Immature natural killer cell (primary cell): Measurements from ENCODE around the gene MYL9. TPM values are rescaled to one million over a fixed set of nuclear protein-coding genes. Genes with fewer than 3 reads are reported as not detected.
A peak's percentile ranks its signal among the peaks of the same experiment; 100 is the strongest.

Source experiments
- DNase-seq, 3 donors: peaks; one replicate each; pipeline ENCODE4 v3.0.0; 2022; ENCODE audit warnings: mixed read lengths in 1 of 3
- H3K27ac Mint-ChIP-seq, 6 donors: one replicate each; pipeline ENCODE4 v1.8.0; 2020; ENCODE audit warnings: mixed read lengths in 6 of 6, mild to moderate bottlenecking in 5 of 6, inconsistent platforms in 4 of 6, moderate library complexity in 3 of 6
- H3K27me3 Mint-ChIP-seq, 3 donors: one replicate each; pipeline ENCODE4 v1.8.0; 2020 to 2021; ENCODE audit warnings: low read depth in 3 of 3, mild to moderate bottlenecking in 3 of 3, mixed read lengths in 3 of 3, moderate library complexity in 3 of 3, inconsistent platforms in 1 of 3
- H3K36me3 Mint-ChIP-seq, 3 donors: one replicate each; pipeline ENCODE4 v1.8.0; 2020; ENCODE audit warnings: mixed read lengths in 3 of 3, inconsistent platforms in 2 of 3, mild to moderate bottlenecking in 2 of 3
- H3K4me1 Mint-ChIP-seq, 2 donors: one replicate each; pipeline ENCODE4 v1.8.0; 2020; ENCODE audit warnings: inconsistent platforms in 2 of 2, mild to moderate bottlenecking in 2 of 2, mixed read lengths in 2 of 2, moderate library complexity in 1 of 2
- H3K4me3 Mint-ChIP-seq, 5 donors: one replicate each; pipeline ENCODE4 v1.8.0; 2020; ENCODE audit warnings: mild to moderate bottlenecking in 5 of 5, mixed read lengths in 5 of 5, inconsistent platforms in 3 of 5, moderate library complexity in 3 of 5
- H3K9me3 Mint-ChIP-seq, 6 donors: one replicate each; pipeline ENCODE4 v1.8.0; 2020; ENCODE audit warnings: mild to moderate bottlenecking in 6 of 6, mixed read lengths in 6 of 6, inconsistent platforms in 4 of 6, moderate library complexity in 3 of 6
- polyA plus RNA-seq, 3 donors: library from polyadenylated mRNA; unstranded; fragments of 300-500 nt; fragmentation: Illumina TruSeq; gene quantifications; one replicate each; pipeline ENCODE4 v1.2.3, GENCODE V29; 2021

Gene MYL9
- polyA plus RNA-seq, result 1 to 10 TPM in 1 of 3 donors, under 1 TPM in 2; 0.10 to 2.7 (median 0.48) TPM

DNA sequence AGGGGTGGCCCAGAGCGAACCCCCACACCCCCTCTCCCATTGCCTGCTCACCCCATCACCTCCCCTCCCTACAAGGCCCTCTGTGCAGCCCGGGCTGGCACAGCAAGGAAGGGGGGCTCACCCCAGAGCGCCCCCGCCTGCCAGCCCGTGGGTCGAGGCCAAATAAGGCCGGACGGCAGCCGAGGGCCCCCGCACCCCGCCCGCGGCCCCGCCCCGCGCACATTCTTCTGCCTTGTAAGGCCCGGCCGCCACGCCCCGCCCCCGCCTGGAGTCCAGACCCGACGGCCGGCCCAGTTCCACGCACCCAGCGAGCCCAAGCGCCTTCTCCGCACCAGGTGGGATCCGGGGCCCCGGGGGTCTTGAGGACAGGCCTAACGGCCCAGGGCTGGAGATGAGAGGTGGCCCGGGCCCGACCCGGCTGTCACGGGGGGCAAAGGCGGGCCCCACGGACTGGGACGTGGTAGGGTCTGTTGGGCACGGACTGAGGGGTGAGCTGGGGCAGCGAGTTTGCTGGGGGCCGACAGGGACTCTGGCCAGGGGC, at the start of gene MYL9:
Gene MYL9, plus strand, starts transcription at position 293 of the 541 bp plus-strand sequence. CDS start 3,366 bp downstream, outside the sequence.
- Mint-ChIP-seq H3K4me1 (peaks cover 0 to 4% of the 10 kb centered on the region in 2 donors), H3K4me3 (peak within 1 kb of the TSS; percentile 40 to 53 (median 48)), H3K9me3 (no peaks in the 10 kb centered on the region), H3K27ac (peak within 1 kb of the TSS in 2 of 6 donors; percentile 10 to 58), H3K27me3 (peaks cover 0 to 3% (median 2%) of the 10 kb centered on the region in 3 donors), H3K36me3 (no peaks in the 10 kb centered on the region)
- peak; percentile 14 to 32 (median 22) for DNase-seq

DNA sequence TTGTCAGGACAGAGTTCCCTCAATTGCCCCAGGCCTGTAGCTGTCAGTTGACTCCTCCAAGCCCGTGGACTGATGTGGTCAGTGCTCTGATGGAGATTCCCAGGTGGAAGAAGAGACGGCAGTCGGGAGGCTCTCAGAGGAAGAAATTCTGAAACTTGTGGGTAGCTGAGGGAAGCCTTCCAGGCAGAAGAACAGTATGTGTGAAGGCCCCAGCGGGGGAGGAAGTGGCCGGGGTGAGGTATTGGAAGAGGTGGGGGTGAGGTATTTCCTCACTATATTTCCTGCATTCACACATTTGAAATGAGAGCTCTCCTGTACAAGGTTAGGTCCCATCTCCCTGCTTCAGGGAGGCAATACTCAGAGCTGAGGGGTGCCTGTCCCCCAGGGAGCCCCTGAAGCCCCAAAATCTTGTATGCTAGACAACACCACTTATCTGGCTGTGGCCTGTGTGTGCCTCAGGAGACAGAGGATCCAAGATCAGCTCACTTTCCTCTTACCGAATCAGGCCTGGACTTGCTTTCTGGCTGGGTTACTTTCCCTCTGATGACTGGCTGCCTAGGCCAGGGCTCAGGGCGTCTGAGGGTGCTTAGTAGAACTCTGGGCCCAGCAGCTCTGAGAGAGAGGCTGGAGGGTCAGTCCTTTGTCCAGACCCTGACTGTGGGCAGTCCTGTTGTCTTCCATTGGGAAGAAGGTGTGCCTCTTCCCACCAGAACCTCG, 49.3 kb upstream of the MYL9 start:
- DNase-seq, result peak; percentile 72 to 75 (median 73)

DNA sequence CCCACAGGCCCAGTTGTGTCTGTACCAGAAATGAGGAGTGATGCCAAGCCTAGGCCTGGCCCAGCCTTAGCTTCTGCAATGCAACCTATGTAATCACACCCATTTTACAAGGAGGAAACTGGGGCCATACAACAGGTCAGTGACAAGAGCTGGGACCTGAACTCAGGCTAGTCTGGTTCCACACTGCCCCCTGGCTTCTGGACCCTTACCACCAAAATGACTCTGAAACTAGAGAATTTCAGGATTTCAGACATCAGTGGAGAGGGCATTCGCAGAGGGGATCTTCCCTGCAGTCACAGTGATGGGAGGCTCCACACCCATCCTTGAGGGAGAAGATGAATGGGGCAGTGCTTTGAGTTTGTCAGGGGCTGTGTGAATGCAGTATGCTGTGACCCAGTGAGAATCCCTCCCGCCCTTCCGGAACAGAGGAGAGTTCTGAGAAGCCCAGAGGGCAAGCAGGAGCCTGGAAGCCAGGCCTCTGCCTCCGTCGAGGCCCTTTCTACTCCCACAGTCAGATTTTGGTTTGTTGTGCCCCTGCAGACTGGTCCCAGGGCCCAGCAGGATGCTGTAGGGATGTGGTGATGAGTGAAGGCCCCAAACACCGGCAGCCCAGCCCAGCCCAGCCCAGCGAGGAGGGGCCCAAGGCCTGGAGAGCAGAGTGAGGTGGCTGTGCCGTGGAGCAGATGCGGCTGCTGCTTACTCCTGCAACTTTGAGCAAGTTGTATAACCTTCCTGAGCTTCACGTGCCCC, 48.1 kb upstream of the MYL9 start:
- peaks cover 60 to 63% of the 10 kb centered on the region in 2 donors for H3K4me1 Mint-ChIP-seq

More for the DNA sequence above, 49.3 kb upstream of the MYL9 start:
- Mint-ChIP-seq H3K36me3 (peaks cover 0 to under 1% (median 0%) of the 10 kb centered on the region in 3 donors), H3K4me3 (peak overlapping the region; percentile 72 to 85 (median 80)), H3K27ac (peak overlapping the region; percentile 92 to 97 (median 92)), H3K27me3 (peaks cover 0 to 6% (median under 1%) of the 10 kb centered on the region in 3 donors), H3K9me3 (no peaks in the 10 kb centered on the region), H3K4me1 (peaks cover 60 to 65% of the 10 kb centered on the region in 2 donors)

DNA sequence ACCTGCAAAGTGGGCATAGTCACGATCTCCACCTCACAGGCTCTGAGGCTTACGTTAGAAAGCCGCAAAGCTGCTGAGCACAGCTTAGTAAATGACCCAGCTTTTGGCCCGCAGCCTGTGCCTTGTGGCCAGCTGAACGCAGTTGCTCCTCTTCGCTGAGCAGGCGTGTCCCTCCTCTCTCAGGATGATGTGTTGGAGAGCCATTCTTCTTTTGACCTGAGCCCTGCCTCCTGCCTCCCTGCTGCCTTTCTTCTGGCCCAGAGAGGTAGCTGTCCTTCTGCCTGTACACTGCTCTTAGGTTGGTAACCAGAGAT, 47.6 kb upstream of the MYL9 start:
- DNase-seq, result no peak
- Mint-ChIP-seq H3K27me3 (peaks cover 0 to 6% (median 0%) of the 10 kb centered on the region in 3 donors), H3K9me3 (no peaks in the 10 kb centered on the region), H3K27ac (peak overlapping the region; percentile 78 to 97 (median 92)), H3K36me3 (peaks cover 0 to 7% (median 0%) of the 10 kb centered on the region in 3 donors), H3K4me3 (peak overlapping the region; percentile 23 to 63 (median 48)), H3K4me1 (peaks cover 59 to 62% of the 10 kb centered on the region in 2 donors)

More for the DNA sequence above, 48.1 kb upstream of the MYL9 start:
- Mint-ChIP-seq H3K27me3 (peaks cover 0 to 6% (median 0%) of the 10 kb centered on the region in 3 donors), H3K4me3 (peak overlapping the region; percentile 27 to 84 (median 72)), H3K27ac (peak overlapping the region; percentile 78 to 97 (median 92)), H3K36me3 (peaks cover 0 to 4% (median 0%) of the 10 kb centered on the region in 3 donors), H3K9me3 (no peaks in the 10 kb centered on the region)
- peak in 2 of 3 donors; percentile 18 to 24 for DNase-seq

DNA sequence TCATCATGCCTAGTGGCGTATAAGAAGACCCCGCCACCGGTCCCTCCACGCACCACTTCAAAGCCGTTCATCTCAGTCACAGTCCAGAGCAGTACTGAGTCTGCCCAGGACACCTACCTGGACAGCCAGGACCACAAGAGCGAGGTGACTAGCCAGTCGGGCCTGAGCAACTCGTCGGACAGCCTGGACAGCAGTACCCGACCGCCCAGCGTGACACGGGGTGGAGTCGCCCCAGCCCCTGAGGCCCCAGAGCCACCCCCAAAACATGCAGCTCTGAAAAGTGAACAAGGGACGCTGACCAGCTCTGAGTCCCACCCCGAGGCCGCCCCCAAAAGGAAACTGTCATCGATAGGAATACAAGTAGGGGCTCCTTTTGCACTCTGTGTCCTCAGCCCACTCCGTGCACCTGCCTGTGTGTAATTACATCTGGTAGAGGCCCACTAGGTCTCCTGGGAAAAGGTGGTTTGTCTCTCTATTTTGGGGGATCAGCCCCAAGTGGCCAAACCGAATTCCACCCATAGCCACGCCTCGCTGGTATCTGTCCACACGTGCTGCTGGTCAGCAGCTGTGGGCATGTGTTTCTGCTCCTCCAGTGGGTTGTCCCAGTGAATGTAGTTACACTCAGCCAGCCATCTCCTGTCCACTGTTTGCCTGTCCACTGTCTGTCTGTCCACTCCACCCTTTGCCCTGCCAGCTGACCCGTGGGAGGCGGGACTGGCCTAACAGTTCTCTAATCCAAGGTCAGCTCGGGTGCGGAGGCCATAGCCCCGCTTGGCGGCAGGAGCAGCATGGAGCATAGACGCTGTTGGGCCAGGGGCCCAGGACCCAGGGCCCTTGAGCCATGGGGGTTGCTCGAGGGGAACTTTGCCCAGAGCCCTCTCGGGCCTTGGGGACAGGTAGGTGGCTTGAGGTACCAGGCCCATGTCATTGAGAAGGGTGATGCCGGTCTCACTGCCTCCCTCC, 44.3 kb upstream of the MYL9 start:
- Mint-ChIP-seq H3K36me3 (peaks cover 3 to 11% (median 11%) of the 10 kb centered on the region in 3 donors), H3K27ac (peak overlapping the region in 3 of 6 donors; percentile 24 to 46 (median 26)), H3K4me3 (no peak overlapping the region), H3K27me3 (no peaks in the 10 kb centered on the region), H3K4me1 (peaks cover 28 to 30% of the 10 kb centered on the region in 2 donors), H3K9me3 (no peaks in the 10 kb centered on the region)
- no peak for DNase-seq

DNA sequence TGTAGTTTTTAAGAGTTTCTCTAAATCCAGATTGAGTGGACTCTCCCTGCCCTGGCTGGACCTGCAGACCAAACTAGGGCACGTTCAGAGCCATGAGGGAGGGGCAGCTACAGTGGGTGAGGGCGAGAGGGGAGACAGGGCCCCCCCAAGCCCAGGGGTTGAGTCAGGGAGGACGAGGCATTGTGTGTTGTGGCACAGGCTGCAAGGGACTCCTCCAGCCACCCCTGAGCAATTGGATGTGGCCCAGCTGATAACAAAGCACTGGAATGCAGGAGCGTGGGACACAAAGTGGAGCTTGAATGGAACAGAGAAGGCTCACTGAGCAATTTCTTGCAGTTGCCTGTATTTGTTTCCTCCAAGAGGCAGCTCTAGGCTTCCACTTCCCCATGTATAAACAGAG, 43.5 kb upstream of the MYL9 start:
- H3K4me3 Mint-ChIP-seq, result no peak overlapping the region
- H3K9me3 Mint-ChIP-seq, result no peaks in the 10 kb centered on the region
- no peaks in the 10 kb centered on the region for H3K27me3 Mint-ChIP-seq
- DNase-seq, result no peak
- H3K27ac Mint-ChIP-seq, result peak overlapping the region in 1 of 6 donors; percentile 16
- H3K36me3 Mint-ChIP-seq, result peaks cover 4 to 12% (median 11%) of the 10 kb centered on the region in 3 donors
- peaks cover 19 to 22% of the 10 kb centered on the region in 2 donors for H3K4me1 Mint-ChIP-seq

DNA sequence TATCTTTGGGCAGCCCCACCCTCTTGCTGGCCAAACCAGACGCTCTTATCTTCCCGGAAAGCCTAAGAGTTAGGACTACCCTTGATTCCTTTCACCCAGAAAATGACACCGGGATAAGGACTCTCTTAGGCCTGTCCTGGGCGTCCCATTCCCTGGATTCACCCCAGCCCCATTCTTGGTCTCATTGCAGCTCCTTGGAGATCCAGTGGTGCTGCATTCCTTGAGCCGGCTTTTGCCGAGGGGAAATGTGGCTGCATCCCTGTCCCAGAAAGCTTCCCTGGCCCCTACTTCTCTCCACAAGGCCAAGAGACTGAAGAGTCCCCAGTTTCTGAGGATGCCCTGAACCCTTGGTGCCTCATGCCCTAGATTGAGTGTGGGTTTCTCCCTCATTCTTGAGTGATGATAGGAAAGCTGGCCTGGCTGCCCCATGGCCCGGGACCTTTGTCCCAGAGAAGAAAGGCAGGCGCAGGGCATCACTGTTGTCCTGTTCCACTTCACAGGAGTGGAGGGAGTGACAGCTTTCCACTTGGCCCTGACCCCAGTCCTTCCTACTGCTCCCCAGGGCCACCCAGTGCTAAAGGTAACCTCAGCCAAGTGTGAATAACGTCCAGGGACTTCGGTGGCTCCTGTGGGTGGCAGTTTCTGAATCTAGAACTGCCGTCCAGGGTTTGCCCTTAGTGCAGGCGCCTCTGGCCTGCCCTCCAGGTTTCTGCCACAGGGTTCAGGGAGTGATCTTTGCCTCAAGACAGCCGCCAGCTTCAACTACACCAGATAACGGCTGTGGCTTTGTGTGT, 42.7 kb upstream of the MYL9 start:
- H3K9me3 Mint-ChIP-seq, result no peaks in the 10 kb centered on the region
- peaks cover 12 to 15% of the 10 kb centered on the region in 2 donors for H3K4me1 Mint-ChIP-seq
- peak overlapping the region in 2 of 6 donors; percentile 51 to 53 for H3K27ac Mint-ChIP-seq
- peaks cover 8 to 16% (median 14%) of the 10 kb centered on the region in 3 donors for H3K36me3 Mint-ChIP-seq
- no peak for DNase-seq
- H3K27me3 Mint-ChIP-seq, result no peaks in the 10 kb centered on the region
- H3K4me3 Mint-ChIP-seq, result no peak overlapping the region

DNA sequence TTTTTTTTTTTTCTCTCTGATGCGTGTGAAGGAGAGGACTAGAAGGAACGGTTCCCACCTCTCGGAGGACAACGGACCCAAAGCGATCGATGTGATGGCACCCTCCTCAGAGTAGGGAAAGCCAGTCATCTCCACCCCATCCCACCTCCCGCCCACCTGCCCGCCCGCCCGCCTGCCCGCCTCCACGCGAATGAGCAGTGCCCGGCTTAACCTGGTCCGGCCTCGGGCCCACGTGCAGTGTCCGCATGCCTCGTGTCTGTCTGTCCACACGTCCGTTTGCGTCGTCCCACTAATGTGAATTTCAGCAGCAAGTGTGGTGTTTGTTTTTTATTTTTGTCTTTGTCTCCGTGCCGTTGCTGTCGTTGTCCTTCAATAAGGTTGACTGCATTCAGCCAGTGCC, 42.1 kb upstream of the MYL9 start:
- no peak overlapping the region for H3K4me3 Mint-ChIP-seq
- H3K27ac Mint-ChIP-seq, result peak overlapping the region in 1 of 6 donors; percentile 53
- DNase-seq, result no peak
- no peaks in the 10 kb centered on the region for H3K27me3 Mint-ChIP-seq
- peaks cover 10 to 18% (median 17%) of the 10 kb centered on the region in 3 donors for H3K36me3 Mint-ChIP-seq
- no peaks in the 10 kb centered on the region for H3K9me3 Mint-ChIP-seq
- H3K4me1 Mint-ChIP-seq, result peaks cover 5 to 8% of the 10 kb centered on the region in 2 donors

DNA sequence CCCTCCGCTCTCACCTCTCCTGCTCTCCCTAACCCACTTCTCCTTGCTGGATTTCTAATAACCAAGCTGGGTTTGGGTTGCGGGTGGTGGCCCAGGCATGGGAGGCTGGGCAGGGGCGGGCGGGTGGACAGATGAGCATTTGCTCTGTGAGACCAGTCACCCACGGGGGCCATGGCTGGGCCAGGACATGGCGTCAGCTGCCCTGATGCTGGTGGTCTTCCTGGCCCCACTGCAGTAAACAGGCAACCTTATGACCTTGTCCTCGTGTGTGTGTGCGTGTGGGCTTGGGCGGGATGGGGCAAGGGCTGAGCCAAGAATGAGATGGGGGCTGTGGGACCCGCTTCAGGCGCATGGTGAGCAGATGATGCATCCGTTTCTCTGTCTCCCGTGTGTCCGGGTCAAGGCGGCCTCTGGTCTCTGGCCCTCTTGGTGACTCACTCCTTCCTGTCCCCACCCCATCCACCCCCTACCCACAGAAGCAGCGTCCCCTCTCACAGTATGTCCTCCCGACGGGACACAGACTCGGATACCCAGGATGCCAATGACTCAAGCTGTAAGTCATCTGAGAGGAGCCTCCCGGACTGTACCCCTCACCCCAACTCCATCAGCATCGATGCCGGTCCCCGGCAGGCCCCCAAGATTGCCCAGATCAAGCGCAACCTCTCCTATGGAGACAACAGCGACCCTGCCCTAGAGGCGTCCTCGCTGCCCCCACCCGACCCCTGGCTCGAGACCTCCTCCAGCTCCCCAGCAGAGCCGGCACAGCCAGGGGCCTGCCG, 41.4 kb upstream of the MYL9 start:
- H3K27ac Mint-ChIP-seq, result peak overlapping the region in 1 of 6 donors; percentile 53
- no peaks in the 10 kb centered on the region for H3K27me3 Mint-ChIP-seq
- H3K4me3 Mint-ChIP-seq, result no peak overlapping the region
- H3K9me3 Mint-ChIP-seq, result no peaks in the 10 kb centered on the region
- H3K4me1 Mint-ChIP-seq, result peaks cover 0 to 4% of the 10 kb centered on the region in 2 donors
- H3K36me3 Mint-ChIP-seq, result peaks cover 15 to 23% (median 23%) of the 10 kb centered on the region in 3 donors
- DNase-seq, result no peak

DNA sequence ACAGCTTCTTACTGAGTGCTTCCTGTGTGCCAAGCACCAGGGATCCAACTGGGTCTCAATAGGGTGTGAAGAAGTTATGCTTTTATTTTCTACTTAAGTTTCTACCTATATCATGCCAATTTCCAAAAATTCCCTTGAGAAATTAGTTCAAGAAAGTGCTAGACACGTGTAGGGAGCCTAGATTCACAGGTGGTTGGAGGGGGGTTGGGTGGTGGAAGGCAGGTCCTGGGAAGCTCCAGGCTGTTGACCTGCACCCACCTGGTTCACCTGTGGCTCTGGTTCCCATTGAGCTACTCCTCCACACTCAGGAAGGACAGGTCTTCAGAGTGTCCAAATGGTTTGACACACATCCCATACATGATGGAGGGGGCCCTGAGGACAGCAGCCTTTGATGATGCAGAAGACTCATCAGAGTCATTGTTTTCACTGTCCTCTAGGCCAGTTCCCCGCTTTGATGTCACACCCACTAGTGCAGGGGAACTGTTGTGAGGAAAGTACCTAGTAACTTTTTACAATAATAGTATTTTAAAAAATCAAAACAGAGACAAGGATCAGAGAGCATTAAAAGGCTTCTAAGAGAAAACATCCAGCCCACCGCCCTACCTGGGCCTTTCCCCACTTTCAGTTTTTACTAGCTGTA, 39.8 kb upstream of the MYL9 start:
- no peaks in the 10 kb centered on the region for H3K4me1 Mint-ChIP-seq
- peaks cover 15 to 23% (median 23%) of the 10 kb centered on the region in 3 donors for H3K36me3 Mint-ChIP-seq
- H3K9me3 Mint-ChIP-seq, result no peaks in the 10 kb centered on the region
- no peak for DNase-seq
- H3K4me3 Mint-ChIP-seq, result no peak overlapping the region
- H3K27ac Mint-ChIP-seq, result peak overlapping the region in 4 of 6 donors; percentile 16 to 65 (median 32)
- H3K27me3 Mint-ChIP-seq, result no peaks in the 10 kb centered on the region

DNA sequence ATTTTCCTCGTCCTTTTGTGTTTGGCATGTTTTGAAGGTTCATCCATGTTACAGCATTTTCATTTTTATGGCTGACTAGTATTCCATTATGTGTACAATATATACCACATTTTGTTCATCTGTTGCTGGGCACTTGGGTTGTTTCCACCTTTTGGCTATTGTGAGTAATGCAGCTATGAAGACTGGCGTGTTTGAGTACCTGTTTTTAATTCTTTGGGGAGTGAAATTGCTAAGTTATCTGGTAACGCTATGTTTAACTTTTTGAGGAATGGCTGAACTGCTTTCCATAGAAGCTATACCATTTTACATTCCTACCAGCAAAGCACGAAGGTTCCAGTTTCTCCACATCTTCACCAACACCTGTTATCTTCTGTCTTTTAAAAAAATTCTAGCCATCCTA, 37.0 kb upstream of the MYL9 start:
- peak overlapping the region in 4 of 6 donors; percentile 9 to 69 (median 37) for H3K27ac Mint-ChIP-seq

More for the DNA sequence above, 37.0 kb upstream of the MYL9 start:
- Mint-ChIP-seq H3K9me3 (no peaks in the 10 kb centered on the region), H3K4me3 (no peak overlapping the region), H3K4me1 (no peaks in the 10 kb centered on the region), H3K27me3 (peaks cover 0 to 1% (median 0%) of the 10 kb centered on the region in 3 donors), H3K36me3 (peaks cover 15 to 28% (median 17%) of the 10 kb centered on the region in 3 donors)
- DNase-seq, result no peak
